Thyroid gland (tissue), 4 donors: ENCODE results near the gene DGKH. TPM values are rescaled to one million over a fixed set of nuclear protein-coding genes. Genes with fewer than 3 reads are reported as not detected.

ENCODE experiments used
- DNase-seq, 2 donors: peaks; one replicate each; pipeline ENCODE4 v3.0.0-alpha.2; 2019
- H3K27ac ChIP-seq, 3 donors: fragments of 200-600 bp; sonication (generic); 1 replicate in 2 of 3; 2 replicates in 1 of 3; pipeline ENCODE4 v1.5.1; 2016 to 2019; ENCODE audit warnings: mild to moderate bottlenecking in 1 of 3, moderate library complexity in 1 of 3
- H3K27me3 ChIP-seq: fragments of 200-600 bp; sonication (generic); one replicate; pipeline ENCODE4 v1.5.1; 2019
- H3K36me3 ChIP-seq, 2 donors: fragments of 200-600 bp; sonication (generic); one replicate each; pipeline ENCODE4 v1.5.1; 2016 to 2019
- H3K4me1 ChIP-seq, 2 donors: fragments of 200-600 bp; sonication (generic); one replicate each; pipeline ENCODE4 v1.5.1; 2017 to 2019
- H3K4me3 ChIP-seq, 3 donors: fragments of 200-600 bp; sonication (generic); replicated peaks in 1 of 3; 1 replicate in 2 of 3; 2 replicates in 1 of 3; pipeline ENCODE4 v1.5.1; 2016; ENCODE audit warnings: mild to moderate bottlenecking in 1 of 3
- H3K9me3 ChIP-seq: fragments of 200-600 bp; sonication (generic); one replicate; pipeline ENCODE4 v1.5.1; 2017
- CTCF ChIP-seq, 6 experiments: fragments of 200-600 bp in 3 of 6; fragments of 450-650 bp in 3 of 6; sonication (generic) in 3 of 6; IDR thresholded peaks; one replicate each; pipeline ENCODE4 v1.5.1; 2016 to 2019; ENCODE audit warnings: antibody characterized with exemption in 6 of 6, mild to moderate bottlenecking in 2 of 6, inconsistent platforms in 1 of 6, moderate library complexity in 1 of 6
- POLR2A ChIP-seq, 2 donors: fragments of 450-650 bp; IDR thresholded peaks; one replicate each; pipeline ENCODE4 v1.6.1; 2017; ENCODE audit warnings: antibody characterized with exemption in 2 of 2, mild to moderate bottlenecking in 2 of 2, moderate library complexity in 1 of 2
- WGBS, 2 donors: methylation state at CpG; one replicate each; pipeline ENCODE4 v1.1.5; 2017; 5-methylcytosine and 5-hydroxymethylcytosine counted together
- intact Hi-C: fragments of 100-400 bp; cut with DNase I; formaldehyde crosslinking; loops from one replicate; pipeline ENCODE4 v1.15.1; 2023
- total RNA-seq, 4 donors: library from RNA; depleted of rRNA; stranded (reverse); fragments of >200 nt; gene quantifications; one replicate each; pipeline ENCODE4 v1.2.3, GENCODE V29; 2016

DGKH gene
- total RNA-seq, 4 donors from 2014 or later: 7.9 to 15.9 (median 12.4) TPM

GRCh38 chr13:42063105-42063504, 14.7 kb downstream of the DGKH start:
- H3K9me3 ChIP-seq: no peaks in the 10 kb centered on the region
- no peak overlapping the region for H3K27ac ChIP-seq
- 78 to 85% methylated on average over 2 of the region's 2 CpGs for WGBS, 2 donors
- no peaks in the 10 kb centered on the region for H3K36me3 ChIP-seq
- no peaks in the 10 kb centered on the region for H3K4me1 ChIP-seq
- intact Hi-C loops: no loop called here
- DNase-seq: no peak
- TF ChIP-seq CTCF (IDR thresholded peaks at IDR 0.05) (no peak), POLR2A (IDR thresholded peaks at IDR 0.05) (no peak)
- H3K4me3 ChIP-seq: no peak overlapping the region
- H3K27me3 ChIP-seq: no peaks in the 10 kb centered on the region

- WGBS, 2 donors: 74 to 75% methylated on average over 6 of the region's 6 CpGs
- Histone ChIP-seq H3K36me3 (no peaks in the 10 kb centered on the region), H3K4me1 (no peaks in the 10 kb centered on the region), H3K9me3 (no peaks in the 10 kb centered on the region), H3K27ac (no peak overlapping the region), H3K4me3 (no peak overlapping the region), H3K27me3 (no peaks in the 10 kb centered on the region)
- intact Hi-C loops: no loop called here
- DNase-seq: no peak
- TF ChIP-seq CTCF (IDR thresholded peaks at IDR 0.05) (no peak), POLR2A (IDR thresholded peaks at IDR 0.05) (no peak)
These were observed 15.8 kb downstream of the DGKH start for GRCh38 chr13:42064259-42064658.

GRCh38 chr13:42064966-42065365, 16.5 kb downstream of the DGKH start:
- Histone ChIP-seq H3K4me1 (no peaks in the 10 kb centered on the region), H3K27ac (no peak overlapping the region), H3K4me3 (no peak overlapping the region), H3K27me3 (no peaks in the 10 kb centered on the region), H3K9me3 (no peaks in the 10 kb centered on the region), H3K36me3 (no peaks in the 10 kb centered on the region)
- intact Hi-C loops: no loop called here
- no peak for TF ChIP-seq POLR2A (IDR thresholded peaks at IDR 0.05)
- no peak for TF ChIP-seq CTCF (IDR thresholded peaks at IDR 0.05)
- no peak for DNase-seq
- 87 to 90% methylated on average over 5 of the region's 5 CpGs for WGBS, 2 donors

- H3K27me3 ChIP-seq: no peaks in the 10 kb centered on the region
- DNase-seq: no peak
- H3K4me1 ChIP-seq: no peaks in the 10 kb centered on the region
- H3K36me3 ChIP-seq: no peaks in the 10 kb centered on the region
- WGBS, 2 donors: 95 to 96% methylated on average over 4 of the region's 4 CpGs
- no peak overlapping the region for H3K27ac ChIP-seq
- TF ChIP-seq CTCF (IDR thresholded peaks at IDR 0.05) (no peak), POLR2A (IDR thresholded peaks at IDR 0.05) (no peak)
- intact Hi-C loops: no loop called here
- no peak overlapping the region for H3K4me3 ChIP-seq
- no peaks in the 10 kb centered on the region for H3K9me3 ChIP-seq
These were observed 17.0 kb downstream of the DGKH start for GRCh38 chr13:42065414-42065813.

- no peak for DNase-seq
- no peak overlapping the region for H3K4me3 ChIP-seq
- TF ChIP-seq CTCF (IDR thresholded peaks at IDR 0.05): no peak
- TF ChIP-seq POLR2A (IDR thresholded peaks at IDR 0.05): no peak
- no peaks in the 10 kb centered on the region for H3K27me3 ChIP-seq
- intact Hi-C loops: no loop called here
- 78 to 86% methylated on average over 5 of the region's 5 CpGs for WGBS, 2 donors
- no peak overlapping the region for H3K27ac ChIP-seq
- no peaks in the 10 kb centered on the region for H3K36me3 ChIP-seq
- H3K9me3 ChIP-seq: no peaks in the 10 kb centered on the region
- H3K4me1 ChIP-seq: no peaks in the 10 kb centered on the region
These were observed 18.1 kb downstream of the DGKH start for GRCh38 chr13:42066542-42066941.
